SK-N-SH treated with all-trans-retinoic acid at 6 μM for 48 hours (cell line): ENCODE results near the gene TLNRD1.

Source experiments
- ATAC-seq: fragments of 200-7000 bp; cut with Tn5 transposase; 3 replicates; pipeline ENCODE4 v1.9.1; 2020; ENCODE audit warnings: mild to moderate bottlenecking, moderate library complexity
- ARNTL ChIP-seq: fragments of 450-650 bp; formaldehyde crosslinking; IDR thresholded peaks from 2 replicates; pipeline ENCODE4 v1.5.0; 2020; ENCODE audit warnings: low read depth, mild to moderate bottlenecking, moderate library complexity, borderline replicate concordance
- BACH2 ChIP-seq: fragments of 250-450 bp; sonication (Bioruptor Pico); IDR thresholded peaks from 2 replicates; pipeline ENCODE4 v1.9.0; 2021; ENCODE audit warnings: mild to moderate bottlenecking, borderline replicate concordance
- CREB5 ChIP-seq: fragments of 250-450 bp; sonication (Bioruptor Pico); IDR thresholded peaks from 2 replicates; pipeline ENCODE4 v1.5.1; 2020; ENCODE audit warnings: low read depth, mild to moderate bottlenecking, moderate library complexity
- CSDC2 ChIP-seq: fragments of 250-450 bp; sonication (Bioruptor Pico); IDR thresholded peaks from 2 replicates; pipeline ENCODE4 v1.5.0; 2020; ENCODE audit warnings: mild to moderate bottlenecking, moderate library complexity
- CSRNP3 ChIP-seq: fragments of 250-450 bp; sonication (Bioruptor Pico); IDR thresholded peaks from 2 replicates; pipeline ENCODE4 v1.5.1; 2021; ENCODE audit warnings: mild to moderate bottlenecking, moderate library complexity
- ESRRG ChIP-seq: fragments of 250-450 bp; sonication (Bioruptor Pico); IDR thresholded peaks from 2 replicates; pipeline ENCODE4 v1.6.1; 2021; ENCODE audit warnings: mild to moderate bottlenecking
- GLIS3 ChIP-seq: fragments of 250-450 bp; sonication (Bioruptor Pico); IDR thresholded peaks from 2 replicates; pipeline ENCODE4 v1.5.0; 2020; ENCODE audit warnings: mild to moderate bottlenecking, moderate library complexity
- ISL1 ChIP-seq: fragments of 250-450 bp; sonication (Bioruptor Pico); IDR thresholded peaks from 2 replicates; pipeline ENCODE4 v2.1.2; 2022; ENCODE audit warnings: mild to moderate bottlenecking, moderate library complexity
- OSR1 ChIP-seq: fragments of 250-450 bp; sonication (Bioruptor Pico); IDR thresholded peaks from 2 replicates; pipeline ENCODE4 v1.8.0; 2022; ENCODE audit warnings: moderate library complexity, mild to moderate bottlenecking, inconsistent platforms
- PATZ1 ChIP-seq: fragments of 250-450 bp; sonication (Bioruptor Pico); IDR thresholded peaks from 2 replicates; pipeline ENCODE4 v1.8.0; 2020; ENCODE audit warnings: mild to moderate bottlenecking, moderate library complexity, borderline replicate concordance
- POU6F1 ChIP-seq: fragments of 250-450 bp; sonication (Bioruptor Pico); IDR thresholded peaks from 2 replicates; pipeline ENCODE4 v1.8.0; 2021; ENCODE audit warnings: low read depth, mild to moderate bottlenecking, moderate library complexity, borderline replicate concordance
- PPARA ChIP-seq: fragments of 250-450 bp; sonication (Bioruptor Pico); IDR thresholded peaks from 2 replicates; pipeline ENCODE4 v1.5.0; 2020; ENCODE audit warnings: mild to moderate bottlenecking, borderline replicate concordance
- RARB ChIP-seq: fragments of 250-450 bp; sonication (Bioruptor Pico); IDR thresholded peaks from 2 replicates; pipeline ENCODE4 v1.8.0; 2021; ENCODE audit warnings: mild to moderate bottlenecking, moderate library complexity
- SNAI2 ChIP-seq: fragments of 250-450 bp; sonication (Bioruptor Pico); IDR thresholded peaks from 2 replicates; pipeline ENCODE4 v1.5.0; 2020; ENCODE audit warnings: mild to moderate bottlenecking, moderate library complexity
- TCF4 ChIP-seq: fragments of 250-450 bp; sonication (Bioruptor Pico); IDR thresholded peaks from 2 replicates; pipeline ENCODE4 v1.8.0; 2021; ENCODE audit warnings: mild to moderate bottlenecking, moderate library complexity, borderline replicate concordance
- TSHZ2 ChIP-seq: fragments of 250-450 bp; sonication (Bioruptor Pico); IDR thresholded peaks from 2 replicates; pipeline ENCODE4 v1.5.0; 2020; ENCODE audit warnings: mild to moderate bottlenecking, moderate library complexity
- ZC3H10 ChIP-seq: fragments of 250-450 bp; sonication (Bioruptor Pico); IDR thresholded peaks from 2 replicates; pipeline ENCODE4 v1.5.1; 2021; ENCODE audit warnings: mild to moderate bottlenecking, moderate library complexity
- ZFP3 ChIP-seq: fragments of 250-450 bp; sonication (Bioruptor Pico); IDR thresholded peaks from 2 replicates; pipeline ENCODE4 v1.5.0; 2020; ENCODE audit warnings: mild to moderate bottlenecking, moderate library complexity
- ZFP30 ChIP-seq: fragments of 450-650 bp; formaldehyde crosslinking; IDR thresholded peaks from 2 replicates; pipeline ENCODE4 v1.5.0; 2022; ENCODE audit warnings: mild to moderate bottlenecking, moderate library complexity
- ZNF565 ChIP-seq: fragments of 450-650 bp; formaldehyde crosslinking; conservative IDR thresholded peaks from 2 replicates; pipeline ENCODE4 v1.5.0; 2020; ENCODE audit warnings: low read depth, mild to moderate bottlenecking, moderate library complexity
- ZNF70 ChIP-seq: fragments of 450-650 bp; formaldehyde crosslinking; IDR thresholded peaks from 2 replicates; pipeline ENCODE4 v1.5.0; 2020; ENCODE audit warnings: mild to moderate bottlenecking, moderate library complexity
- ZNF8 ChIP-seq: fragments of 450-650 bp; formaldehyde crosslinking; IDR thresholded peaks from 2 replicates; pipeline ENCODE4 v1.5.0; 2020; ENCODE audit warnings: mild to moderate bottlenecking, moderate library complexity

Gene TLNRD1

GRCh38 chr15:81029414-81030300, 28.9 kb downstream of the TLNRD1 start (continued):
- TF ChIP-seq POU6F1 (CRISPR knock-in tag) (no peak), CSRNP3 (CRISPR knock-in tag) (no peak), TCF4 (no peak), CSDC2 (CRISPR knock-in tag) (no peak), GLIS3 (CRISPR knock-in tag) (no peak), ZNF565 (CRISPR knock-in tag) (no peak), ESRRG (CRISPR knock-in tag) (no peak), PATZ1 (CRISPR knock-in tag) (no peak)

GRCh38 chr15:81030301-81030750, 29.6 kb downstream of the TLNRD1 start:
- TF ChIP-seq CSDC2 (CRISPR knock-in tag), result no peak
- TF ChIP-seq ISL1 (CRISPR knock-in tag), result no peak
- no peak for TF ChIP-seq ZNF565 (CRISPR knock-in tag)
- TF ChIP-seq SNAI2 (CRISPR knock-in tag), result no peak
- TF ChIP-seq CREB5, result no peak
- TF ChIP-seq ARNTL (CRISPR knock-in tag), result no peak
- no peak for ATAC-seq

- no peak for TF ChIP-seq RARB (CRISPR knock-in tag)
- no peak for TF ChIP-seq TSHZ2 (CRISPR knock-in tag)
- no peak for TF ChIP-seq OSR1
- no peak for TF ChIP-seq SNAI2 (CRISPR knock-in tag)
- no peak for TF ChIP-seq CREB5
- TF ChIP-seq PPARA (CRISPR knock-in tag), result no peak
- TF ChIP-seq GLIS3 (CRISPR knock-in tag), result no peak
- no peak for TF ChIP-seq ARNTL (CRISPR knock-in tag)
- no peak for TF ChIP-seq ZFP3 (CRISPR knock-in tag)
- TF ChIP-seq ZNF70 (CRISPR knock-in tag), result no peak
- TF ChIP-seq ESRRG (CRISPR knock-in tag), result no peak
- no peak for TF ChIP-seq BACH2 (CRISPR knock-in tag)
- TF ChIP-seq ZFP30, result no peak
- no peak for TF ChIP-seq PATZ1 (CRISPR knock-in tag)
- TF ChIP-seq ZC3H10 (CRISPR knock-in tag), result no peak
- TF ChIP-seq TCF4, result no peak
- no peak for TF ChIP-seq ISL1 (CRISPR knock-in tag)
- no peak for TF ChIP-seq CSRNP3 (CRISPR knock-in tag)
- TF ChIP-seq ZNF8 (CRISPR knock-in tag), result no peak
- TF ChIP-seq, all 23 proteins: peak for 0
- no peak for ATAC-seq
Observed at GRCh38 chr15:81031203-81031602, 30.5 kb downstream of the TLNRD1 start.
